IMR-90 (cell line): ENCODE measurements around the gene TMED3. TPM values are rescaled to one million over a fixed set of nuclear protein-coding genes. Genes with fewer than 3 reads are reported as not detected.

Experiments used
- ATAC-seq: fragments of 200-7000 bp; cut with Tn5 transposase; 2 replicates; pipeline ENCODE4 v1.9.1; 2020; ENCODE audit warnings: low read depth, mild to moderate bottlenecking, moderate library complexity
- BruUV-seq: library from RNA; stranded (reverse); fragments of 400-500 nt; replicated peaks from 2 replicates; lab custom pipeline; 2021; lab: Mats Ljungman, UMichigan
- CTCF ChIA-PET: fragments of 300-600 bp; formaldehyde crosslinking; extraction: SDS; loops from one replicate; lab custom pipeline; 2021; ENCODE audit warnings: antibody characterized with exemption; lab: Yijun Ruan, JAX
- POLR2A ChIA-PET: fragments of 300-600 bp; sonication (Branson Sonifier 250); formaldehyde crosslinking; loops from one replicate; lab custom pipeline; 2022; ENCODE audit warnings: antibody characterized with exemption; ENCODE audit not compliant: unreplicated experiment; lab: Charles Lee
- DNase-seq: peaks from one replicate; pipeline ENCODE4 v3.0.0; 2013
- H2AFZ ChIP-seq: replicated peaks from 2 replicates; pipeline ENCODE3; 2013; ENCODE audit warnings: low read length, mild to moderate bottlenecking; ENCODE audit not compliant: poor library complexity
- H2AK5ac ChIP-seq: 2 replicates; pipeline ENCODE4 v1.6.1; 2013; ENCODE audit warnings: low read depth, low read length, inconsistent platforms
- H2AK9ac ChIP-seq: replicated peaks from 2 replicates; pipeline ENCODE3; 2013; ENCODE audit warnings: mild to moderate bottlenecking, low read depth, low read length, moderate library complexity; ENCODE audit not compliant: poor library complexity
- H2BK120ac ChIP-seq: 2 replicates; pipeline ENCODE4 v1.6.1; 2013; ENCODE audit warnings: low read depth, low read length, inconsistent platforms
- H2BK15ac ChIP-seq: 3 replicates; pipeline ENCODE4 v1.6.1; 2013; ENCODE audit warnings: low read depth, low read length, inconsistent platforms
- H2BK20ac ChIP-seq: 2 replicates; pipeline ENCODE4 v1.6.1; 2013; ENCODE audit warnings: low read depth, mild to moderate bottlenecking, inconsistent platforms, low read length, moderate library complexity
- H2BK5ac ChIP-seq: 2 replicates; pipeline ENCODE4 v1.6.1; 2013; ENCODE audit warnings: mild to moderate bottlenecking, low read depth, low read length, inconsistent platforms; ENCODE audit not compliant: poor library complexity, severe bottlenecking
- H3K14ac ChIP-seq: replicated peaks from 2 replicates; pipeline ENCODE4 v1.6.1; 2013; ENCODE audit warnings: low read depth, low read length, inconsistent platforms
- H3K18ac ChIP-seq: 2 replicates; pipeline ENCODE4 v1.6.1; 2013; ENCODE audit warnings: low read depth, low read length, control low read depth
- H3K23ac ChIP-seq: 2 replicates; pipeline ENCODE4 v1.6.1; 2013; ENCODE audit warnings: low read depth, low read length, inconsistent platforms
- H3K27ac ChIP-seq: 2 replicates; pipeline ENCODE4 v1.5.1; 2013; ENCODE audit warnings: mild to moderate bottlenecking, control low read depth, low read length; ENCODE audit not compliant: insufficient read depth
- H3K27me3 ChIP-seq: 2 replicates; pipeline ENCODE4 v1.6.1; 2013; ENCODE audit warnings: low read length; ENCODE audit not compliant: control insufficient read depth, insufficient read depth
- H3K36me3 ChIP-seq: 2 replicates; pipeline ENCODE4 v1.6.1; 2013; ENCODE audit warnings: low read length, mixed read lengths; ENCODE audit not compliant: control insufficient read depth, insufficient read depth
- H3K4ac ChIP-seq: 2 replicates; pipeline ENCODE4 v1.6.1; 2013; ENCODE audit warnings: low read depth, low read length, inconsistent platforms
- H3K4me1 ChIP-seq: 2 replicates; pipeline ENCODE4 v1.6.1; 2013; ENCODE audit warnings: low read length, mixed read lengths; ENCODE audit not compliant: control insufficient read depth, insufficient read depth
- H3K4me2 ChIP-seq: 2 replicates; pipeline ENCODE4 v1.6.1; 2013; ENCODE audit warnings: low read depth, mild to moderate bottlenecking, control low read depth, low read length, moderate library complexity
- H3K4me3 ChIP-seq: 2 replicates; pipeline ENCODE4 v1.5.1; 2013; ENCODE audit warnings: low read depth, mild to moderate bottlenecking, control low read depth, low read length, moderate library complexity; ENCODE audit not compliant: insufficient read depth
- H3K56ac ChIP-seq: 2 replicates; pipeline ENCODE4 v1.6.1; 2013; ENCODE audit warnings: low read length, inconsistent platforms; ENCODE audit not compliant: insufficient read depth; ENCODE audit errors: extremely low read depth
- H3K79me1 ChIP-seq, 2 experiments: 2 replicates each; pipeline ENCODE4 v1.6.1; 2013; ENCODE audit warnings: low read length in 2 of 2, inconsistent platforms in 1 of 2, low read depth in 1 of 2
- H3K9ac ChIP-seq: 2 replicates; pipeline ENCODE4 v1.6.1; 2013; ENCODE audit warnings: low read depth, low read length, control low read depth
- H3K9me1 ChIP-seq: 2 replicates; pipeline ENCODE4 v1.6.1; 2013; ENCODE audit warnings: low read length, inconsistent platforms; ENCODE audit not compliant: insufficient read depth
- H3K9me3 ChIP-seq: 2 replicates; pipeline ENCODE4 v1.6.1; 2013; ENCODE audit warnings: low read length; ENCODE audit not compliant: control insufficient read depth, insufficient read depth
- H4K20me1 ChIP-seq: 2 replicates; pipeline ENCODE4 v1.6.1; 2013; ENCODE audit warnings: low read length, inconsistent platforms; ENCODE audit not compliant: insufficient read depth
- H4K5ac ChIP-seq: 2 replicates; pipeline ENCODE4 v1.6.1; 2013; ENCODE audit warnings: mild to moderate bottlenecking, low read depth, low read length, control low read depth
- H4K8ac ChIP-seq, 2 experiments: 2 replicates each; pipeline ENCODE4 v1.6.1; 2013; ENCODE audit warnings: low read depth in 2 of 2, low read length in 2 of 2, control low read depth in 1 of 2, inconsistent platforms in 1 of 2
- H4K91ac ChIP-seq: 2 replicates; pipeline ENCODE4 v1.6.1; 2013; ENCODE audit warnings: low read depth, low read length, inconsistent platforms; ENCODE audit not compliant: insufficient read depth
- BHLHE40 ChIP-seq: fragments of 150-350 bp; IDR thresholded peaks from 2 replicates; pipeline ENCODE4 v1.6.1; 2016; ENCODE audit warnings: mild to moderate bottlenecking, low read depth, low read length
- CEBPB ChIP-seq: IDR thresholded peaks from 2 replicates; pipeline ENCODE4 v1.6.1; 2012; ENCODE audit warnings: low read depth, low read length, improper control_type of control experiment
- CHD1 ChIP-seq: IDR thresholded peaks from 2 replicates; pipeline ENCODE4 v1.6.1; 2012; ENCODE audit warnings: low read depth, low read length, improper control_type of control experiment
- FOS ChIP-seq: fragments of 150-350 bp; IDR thresholded peaks from 2 replicates; pipeline ENCODE4 v1.6.1; 2016; ENCODE audit warnings: low read depth, low read length
- NFE2L2 ChIP-seq: fragments of 150-350 bp; IDR thresholded peaks from 2 replicates; pipeline ENCODE4 v1.6.1; 2016; ENCODE audit warnings: low read depth, mild to moderate bottlenecking, low read length
- RAD21 ChIP-seq: IDR thresholded peaks from 2 replicates; pipeline ENCODE4 v1.6.1; 2012; ENCODE audit warnings: low read length, improper control_type of control experiment
- RCOR1 ChIP-seq: IDR thresholded peaks from 2 replicates; pipeline ENCODE4 v1.6.1; 2012; ENCODE audit warnings: mild to moderate bottlenecking, low read length, improper control_type of control experiment; ENCODE audit not compliant: insufficient replicate concordance
- RFX5 ChIP-seq: IDR thresholded peaks from 2 replicates; pipeline ENCODE4 v1.8.0; 2012; ENCODE audit warnings: low read depth, mild to moderate bottlenecking, low read length, moderate library complexity
- SMC3 ChIP-seq: fragments of 150-350 bp; IDR thresholded peaks from 2 replicates; pipeline ENCODE4 v1.6.1; 2016; ENCODE audit warnings: low read depth, mild to moderate bottlenecking, antibody characterized with exemption, low read length, moderate library complexity
- USF2 ChIP-seq: fragments of 150-350 bp; IDR thresholded peaks from 2 replicates; pipeline ENCODE4 v1.6.1; 2017; ENCODE audit warnings: mild to moderate bottlenecking, antibody characterized with exemption, low read length, low read depth
- WGBS, 2 experiments: methylation state at CpG; one replicate each; pipeline versions ENCODE4 v1.1.5 to v1.1.7; 2013; ENCODE audit warnings: missing lambda C conversion rate in 2 of 2; ENCODE audit not compliant: insufficient read length in 1 of 2; ENCODE audit errors: extremely low coverage in 2 of 2; 5-methylcytosine and 5-hydroxymethylcytosine counted together
- dilution Hi-C: fragments of 300-500 bp; cut with HindIII; formaldehyde crosslinking; loops from one replicate; pipeline ENCODE4 v1.14.3; 2018; ENCODE audit warnings: low sequenced_read_pairs; ENCODE audit not compliant: unreplicated experiment
- in situ Hi-C: fragments of 300-500 bp; cut with MboI; formaldehyde crosslinking; loops from 3 replicates; pipeline ENCODE4 v1.14.3; 2019; ENCODE audit warnings: low sequenced_read_pairs, inconsistent platforms, mixed read lengths
- intact Hi-C: fragments of 100-400 bp; cut with micrococcal nuclease; formaldehyde crosslinking; loops from 2 replicates; pipeline ENCODE4 v1.10.0; 2022
- polyA plus RNA-seq, 3 experiments: library from polyadenylated mRNA; depleted of rRNA; stranded (reverse); fragments of >200 nt; gene quantifications; 2 replicates each; pipeline ENCODE4 v1.2.3, GENCODE V29; 2012; ENCODE audit warnings: low replicate concordance in 1 of 3
- total RNA-seq: library from RNA; depleted of rRNA; stranded (reverse); fragments of >200 nt; gene quantifications from 2 replicates; pipeline ENCODE4 v1.2.3, GENCODE V29; 2012

The TMED3 gene
- total and polyA plus RNA-seq, 2 of the 4 experiments (the other 2 are of a cell fraction), result 170 to 237 TPM

DNA sequence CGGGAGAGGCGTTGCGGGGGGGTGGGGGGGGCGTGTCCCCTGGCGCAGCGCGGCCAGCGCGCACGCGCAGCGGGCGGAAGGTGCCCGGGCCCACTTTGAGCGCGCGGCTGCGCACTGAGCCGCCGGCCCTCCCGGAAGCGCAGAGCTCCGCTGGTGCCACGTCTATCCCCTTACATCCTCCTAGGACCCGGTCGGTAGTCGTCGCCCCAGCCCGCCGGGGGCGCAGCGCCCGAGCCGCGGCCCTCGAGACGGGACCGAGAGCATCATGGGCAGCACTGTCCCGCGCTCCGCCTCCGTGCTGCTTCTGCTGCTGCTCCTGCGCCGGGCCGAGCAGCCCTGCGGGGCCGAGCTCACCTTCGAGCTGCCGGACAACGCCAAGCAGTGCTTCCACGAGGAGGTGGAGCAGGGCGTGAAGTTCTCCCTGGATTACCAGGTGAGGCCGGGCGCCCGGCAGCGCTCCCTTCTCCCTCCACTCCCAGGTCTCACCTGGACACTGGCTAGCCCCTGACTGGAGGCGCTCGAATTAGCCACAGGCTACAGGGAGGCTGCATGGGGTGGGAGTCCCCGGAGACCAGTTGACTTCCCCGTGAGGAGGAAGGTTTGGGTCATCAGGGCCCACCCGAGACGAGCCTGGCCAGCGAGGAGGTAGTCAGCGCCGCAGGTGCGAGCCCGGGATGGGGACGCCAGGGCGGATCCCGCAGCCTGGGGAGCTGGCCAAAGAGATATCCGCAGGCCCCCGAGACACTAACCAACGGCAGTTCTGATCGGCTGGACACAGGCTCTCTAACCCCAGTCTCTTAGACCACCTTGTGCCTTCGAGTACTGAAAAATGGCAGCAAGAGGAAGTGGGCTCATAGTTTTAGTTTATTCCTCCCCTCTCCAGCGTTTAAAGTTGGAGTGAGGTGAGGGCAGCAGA, at the start of gene TMED3 (continued):
- TF ChIP-seq SMC3 (no peak), RAD21 (0 out of 2 replicates have a peak, but pooled peaks have one; percentile 14), BHLHE40 (0 out of 2 replicates have a peak, but pooled peaks have one; percentile 1), CEBPB (no peak), CHD1 (no peak), FOS (no peak), RFX5 (no peak)

- H3K56ac ChIP-seq, result no peak overlapping the region
- in situ Hi-C loops, result no loop called here
- no peak overlapping the region for H3K9ac ChIP-seq
- H2BK20ac ChIP-seq, result no peak overlapping the region
- no peak for TF ChIP-seq NFE2L2
- no peak for TF ChIP-seq RCOR1
- no peak for TF ChIP-seq CEBPB
- no peak for TF ChIP-seq USF2
- no peak overlapping the region for H3K14ac ChIP-seq
- no peaks in the 10 kb centered on the region; the same call in 1 of the 2 replicates for H3K27me3 ChIP-seq
- WGBS, 2 experiments, result no CpG with 5 or more reads among the region's 1 CpG
- H3K4me3 ChIP-seq, result no peak overlapping the region
- no peak overlapping the region for H4K5ac ChIP-seq
- H3K4me1 ChIP-seq, result no peaks in the 10 kb centered on the region
- no peak overlapping the region for H3K23ac ChIP-seq
- no peak overlapping the region for H2BK120ac ChIP-seq
- intact Hi-C loops, result no loop called here
- BruUV-seq, result no TSS peak
- ChIA-PET CTCF (no interaction called here), POLR2A (no interaction called here)
- H3K4ac ChIP-seq, result no peak overlapping the region
- no peak overlapping the region for H2AK5ac ChIP-seq
- no peak overlapping the region for H2BK5ac ChIP-seq
- H3K36me3 ChIP-seq, result no peaks in the 10 kb centered on the region
- H4K91ac ChIP-seq, result no peak overlapping the region
- ATAC-seq (no peak), DNase-seq (no peak)
- H3K27ac ChIP-seq, result no peak overlapping the region
- no peaks in the 10 kb centered on the region for H4K20me1 ChIP-seq
- no peaks in the 10 kb centered on the region for H3K9me3 ChIP-seq
- no peak overlapping the region for H3K4me2 ChIP-seq
- H2AFZ ChIP-seq, result no peak overlapping the region
- no peak overlapping the region for H2AK9ac ChIP-seq
- H3K18ac ChIP-seq, result no peak overlapping the region
- dilution Hi-C loops, result no loop called here
- no peaks in the 10 kb centered on the region for H3K79me1 ChIP-seq
- H4K8ac ChIP-seq, result no peak overlapping the region
- no peaks in the 10 kb centered on the region for H3K9me1 ChIP-seq
- no peak overlapping the region for H2BK15ac ChIP-seq
These were observed 49.1 kb upstream of the TMED3 start for GRCh38 chr15:79261836-79262235.
